HepG2 (cell line): ENCODE results near the gene INAFM2. TPM values are rescaled to one million over a fixed set of nuclear protein-coding genes. Genes with fewer than 3 reads are reported as not detected.

ENCODE experiments used
- ATAC-seq: fragments of 200-7000 bp; cut with Tn5 transposase; 3 replicates; pipeline ENCODE4 v1.9.1; 2020; ENCODE audit warnings: mild to moderate bottlenecking, moderate library complexity
- BruUV-seq: library from RNA; stranded (reverse); fragments of 400-500 nt; replicated peaks from 2 replicates; lab custom pipeline; 2021; lab: Mats Ljungman, UMichigan
- CTCF ChIA-PET: fragments of 300-600 bp; formaldehyde crosslinking; extraction: SDS; loops from one replicate; lab custom pipeline; 2021; ENCODE audit warnings: low total read pairs, inconsistent platforms, low intra/inter-chr PET ratio; lab: Yijun Ruan, JAX
- POLR2A ChIA-PET: fragments of 350-600 bp; sonication (Branson Sonifier 250); formaldehyde crosslinking; loops from one replicate; lab custom pipeline; 2020; ENCODE audit warnings: antibody characterized with exemption, inconsistent platforms; lab: Yijun Ruan, JAX
- DNase-seq: peaks from one replicate; pipeline ENCODE4 v3.0.0-alpha.2; 2015; ENCODE audit warnings: low spot score
- FAIRE-seq: peaks from 3 replicates; lab custom pipeline; 2011; peaks lifted over from hg19 to GRCh38; lab: Jason Lieb, UNC
- H2AFZ ChIP-seq: one replicate; pipeline ENCODE4 v1.6.1; 2011; ENCODE audit warnings: low read length, inconsistent platforms
- H3K27ac ChIP-seq: fragments of 300-600 bp; 3 replicates; pipeline ENCODE4 v1.8.0; 2011; ENCODE audit warnings: mixed run types, mild to moderate bottlenecking, mixed read lengths, low read length, inconsistent platforms; ENCODE audit not compliant: insufficient read depth; ENCODE audit errors: extremely low read length
- H3K27me3 ChIP-seq, 2 experiments: fragments of 200-600 bp in 1 of 2; 2 replicates in 1 of 2; 3 replicates in 1 of 2; pipeline versions ENCODE4 v1.6.0 to v1.8.0; 2011; ENCODE audit warnings: low read length in 2 of 2, mild to moderate bottlenecking in 2 of 2, moderate library complexity in 2 of 2, inconsistent platforms in 1 of 2; ENCODE audit not compliant: insufficient read depth in 2 of 2, control insufficient read depth in 1 of 2
- H3K36me3 ChIP-seq, 2 experiments: fragments of 200-600 bp in 1 of 2; replicated peaks in 1 of 2; 2 replicates in 1 of 2; 3 replicates in 1 of 2; pipeline versions ENCODE4 v1.5.1 to v1.8.0; 2011; ENCODE audit warnings: low read length in 2 of 2, inconsistent platforms in 1 of 2; ENCODE audit not compliant: insufficient read depth in 2 of 2, control insufficient read depth in 1 of 2
- H3K4me1 ChIP-seq: 2 replicates; pipeline ENCODE4 v1.5.1; 2012; ENCODE audit warnings: low read length, inconsistent platforms; ENCODE audit not compliant: insufficient read depth
- H3K4me2 ChIP-seq: 2 replicates; pipeline ENCODE4 v1.6.0; 2011; ENCODE audit warnings: low read depth, low read length, inconsistent platforms
- H3K4me3 ChIP-seq, 3 experiments: fragments of 200-600 bp in 1 of 3; sonication (generic), shearing (Covaris generic) in 1 of 3; replicated peaks in 1 of 3; 2 replicates each; pipeline ENCODE4 v1.5.1; 2011 to 2016; ENCODE audit warnings: low read length in 3 of 3, inconsistent platforms in 2 of 3, low read depth in 2 of 3, mild to moderate bottlenecking in 2 of 3, control low read depth in 1 of 3, mixed read lengths in 1 of 3; ENCODE audit not compliant: insufficient read depth in 1 of 3
- H3K79me2 ChIP-seq: one replicate; pipeline ENCODE4 v1.6.1; 2011; ENCODE audit warnings: low read length, inconsistent platforms; ENCODE audit not compliant: insufficient read depth
- H3K9ac ChIP-seq: 2 replicates; pipeline ENCODE4 v1.6.0; 2011; ENCODE audit warnings: mild to moderate bottlenecking, low read depth, low read length, inconsistent platforms; ENCODE audit not compliant: insufficient read depth
- H3K9me3 ChIP-seq: 2 replicates; pipeline ENCODE4 v1.5.1; 2012; ENCODE audit warnings: mild to moderate bottlenecking, low read length
- H4K20me1 ChIP-seq: 2 replicates; pipeline ENCODE4 v1.6.0; 2011; ENCODE audit warnings: inconsistent platforms, mild to moderate bottlenecking, low read length, moderate library complexity; ENCODE audit not compliant: insufficient read depth
- CBX1 ChIP-seq: IDR thresholded peaks from one replicate; pipeline ENCODE4 v1.6.1; 2016; ENCODE audit warnings: antibody characterized with exemption, low read depth
- CBX2 ChIP-seq, 2 experiments: fragments of 200-600 bp in 1 of 2; sonication (generic); formaldehyde crosslinking in 1 of 2; IDR thresholded peaks; 2 replicates each; pipeline versions ENCODE4 v1.7.0 to v1.8.1; 2018 to 2022; ENCODE audit warnings: low read depth in 2 of 2, low read length in 1 of 2, mild to moderate bottlenecking in 1 of 2, missing genetic modification reagents in 1 of 2
- HINFP ChIP-seq: sonication (generic); formaldehyde crosslinking; IDR thresholded peaks from 2 replicates; pipeline ENCODE4 v1.4.0; 2020; ENCODE audit warnings: low read depth, mild to moderate bottlenecking, missing genetic modification reagents
- HNF4A ChIP-seq: sonication (generic); formaldehyde crosslinking; IDR thresholded peaks from 2 replicates; pipeline ENCODE4 v1.4.0; 2020; ENCODE audit warnings: missing genetic modification reagents
- HNRNPK ChIP-seq: fragments of 200-400 bp; formaldehyde crosslinking; IDR thresholded peaks from 2 replicates; pipeline ENCODE4 v1.6.1; 2018; ENCODE audit warnings: low read length, low read depth, moderate library complexity, mild to moderate bottlenecking; ENCODE audit not compliant: poor library complexity, severe bottlenecking
- KDM2A ChIP-seq: sonication (generic); formaldehyde crosslinking; IDR thresholded peaks from 2 replicates; pipeline ENCODE4 v1.4.0; 2020; ENCODE audit warnings: low read depth, missing genetic modification reagents, borderline replicate concordance
- KLF12 ChIP-seq: sonication (generic); formaldehyde crosslinking; IDR thresholded peaks from 2 replicates; pipeline ENCODE4 v1.4.0; 2020; ENCODE audit warnings: missing genetic modification reagents, borderline replicate concordance
- MATR3 ChIP-seq: sonication (generic); formaldehyde crosslinking; IDR thresholded peaks from 2 replicates; pipeline ENCODE4 v1.4.0; 2020; ENCODE audit warnings: missing genetic modification reagents
- MYNN ChIP-seq: sonication (generic); formaldehyde crosslinking; IDR thresholded peaks from 2 replicates; pipeline ENCODE4 v1.4.0; 2020; ENCODE audit warnings: mild to moderate bottlenecking, low read depth, missing genetic modification reagents
- TEAD2 ChIP-seq: sonication (generic); formaldehyde crosslinking; IDR thresholded peaks from 2 replicates; pipeline ENCODE4 v1.9.0; 2021; ENCODE audit warnings: missing genetic modification reagents
- ZFP37 ChIP-seq: sonication (generic); formaldehyde crosslinking; IDR thresholded peaks from 2 replicates; pipeline ENCODE4 v1.4.0; 2020; ENCODE audit warnings: missing genetic modification reagents, borderline replicate concordance
- ZNF350 ChIP-seq: sonication (generic); formaldehyde crosslinking; IDR thresholded peaks from 2 replicates; pipeline ENCODE4 v1.4.0; 2020; ENCODE audit warnings: mild to moderate bottlenecking, low read depth, missing genetic modification reagents, borderline replicate concordance
- ZNF382 ChIP-seq: sonication (generic); formaldehyde crosslinking; IDR thresholded peaks from 2 replicates; pipeline ENCODE4 v1.5.0; 2020; ENCODE audit warnings: missing genetic modification reagents, mild to moderate bottlenecking, borderline replicate concordance
- ZNF383 ChIP-seq: sonication (generic); formaldehyde crosslinking; IDR thresholded peaks from 2 replicates; pipeline ENCODE4 v1.4.0; 2020; ENCODE audit warnings: missing genetic modification reagents, mild to moderate bottlenecking, borderline replicate concordance
- ZNF570 ChIP-seq: sonication (generic); formaldehyde crosslinking; IDR thresholded peaks from 2 replicates; pipeline ENCODE4 v1.4.0; 2020; ENCODE audit warnings: mild to moderate bottlenecking, missing genetic modification reagents, borderline replicate concordance
- WGBS: methylation state at CpG from one replicate; pipeline ENCODE4 v1.1.6; 2017; ENCODE audit warnings: low lambda C conversion rate; 5-methylcytosine and 5-hydroxymethylcytosine counted together
- in situ Hi-C: cut with HindIII; loops from 2 replicates; pipeline ENCODE4 v1.10.0; 2017; ENCODE audit warnings: low pct_unique_long_range_greater_than_20kb; ENCODE audit not compliant: extremely low pct_ligation_motif_present
- intact Hi-C: fragments of 100-400 bp; cut with micrococcal nuclease; formaldehyde crosslinking; loops from one replicate; pipeline ENCODE4 v1.10.0; 2022; ENCODE audit not compliant: unreplicated experiment
- polyA plus RNA-seq, 8 experiments: library from polyadenylated mRNA; depleted of rRNA in 3 of 8; stranded (reverse) in 7 of 8; unstranded in 1 of 8; fragments of >200 nt; fragmentation: Illumina TruSeq in 4 of 8; extraction: Trizol in 4 of 8; gene quantifications; 2 replicates each; pipeline versions ENCODE4 v1.2.1 to v1.2.3, GENCODE V29; 2011 to 2016; ENCODE audit warnings: low read depth in 4 of 8, missing spikeins in 1 of 8, mixed read lengths in 1 of 8; ENCODE audit not compliant: insufficient read depth in 1 of 8
- total RNA-seq, 5 experiments: library from RNA; depleted of rRNA; stranded (reverse); fragments of >200 nt; fragmentation: Illumina TruSeq; extraction: Trizol; gene quantifications; 2 replicates each; pipeline ENCODE4 v1.2.3, GENCODE V29; 2016; ENCODE audit warnings: low read depth in 1 of 5
- TF ChIP-seq, protein P1 (sequence below): sonication (generic); formaldehyde crosslinking; IDR thresholded peaks from 2 replicates; pipeline ENCODE4 v1.5.0; 2020; ENCODE audit warnings: mild to moderate bottlenecking, missing genetic modification reagents, moderate library complexity
- TF ChIP-seq, protein P2 (sequence below): sonication (generic); formaldehyde crosslinking; IDR thresholded peaks from 2 replicates; pipeline ENCODE4 v1.4.0; 2020; ENCODE audit warnings: missing genetic modification reagents

INAFM2 gene
- total and polyA plus RNA-seq, 2 of the 13 experiments (the other 11 are each of a cell fraction or from before 2014, with no cell fraction given) = 5.5 to 6.5 TPM

- Histone ChIP-seq H3K79me2 (no peaks in the 10 kb centered on the region), H3K27ac (no peak overlapping the region)
- TF ChIP-seq HNRNPK (no peak), CBX1 (no peak), MATR3 (CRISPR knock-in tag) (no peak), ZNF350 (CRISPR knock-in tag) (0 out of 2 replicates have a peak, but pooled peaks have one; percentile 12), KLF12 (no peak), MYNN (CRISPR knock-in tag) (no peak), HINFP (no peak), KDM2A (CRISPR knock-in tag) (0 out of 2 replicates have a peak, but pooled peaks have one; percentile 22), CBX2 (IDR thresholded peaks at IDR 0.05; ENCODE audit: low read depth, low read length) (no peak), CBX2 (CRISPR knock-in tag; IDR thresholded peaks at IDR 0.05; ENCODE audit: low read depth) (no peak), ZNF382 (CRISPR knock-in tag) (no peak), HNF4A (no peak), ZNF383 (CRISPR knock-in tag) (no peak), ZNF570 (CRISPR knock-in tag) (no peak), ZFP37 (CRISPR knock-in tag) (no peak), TEAD2 (CRISPR knock-in tag) (no peak)
- TF ChIP-seq, protein P1, sequence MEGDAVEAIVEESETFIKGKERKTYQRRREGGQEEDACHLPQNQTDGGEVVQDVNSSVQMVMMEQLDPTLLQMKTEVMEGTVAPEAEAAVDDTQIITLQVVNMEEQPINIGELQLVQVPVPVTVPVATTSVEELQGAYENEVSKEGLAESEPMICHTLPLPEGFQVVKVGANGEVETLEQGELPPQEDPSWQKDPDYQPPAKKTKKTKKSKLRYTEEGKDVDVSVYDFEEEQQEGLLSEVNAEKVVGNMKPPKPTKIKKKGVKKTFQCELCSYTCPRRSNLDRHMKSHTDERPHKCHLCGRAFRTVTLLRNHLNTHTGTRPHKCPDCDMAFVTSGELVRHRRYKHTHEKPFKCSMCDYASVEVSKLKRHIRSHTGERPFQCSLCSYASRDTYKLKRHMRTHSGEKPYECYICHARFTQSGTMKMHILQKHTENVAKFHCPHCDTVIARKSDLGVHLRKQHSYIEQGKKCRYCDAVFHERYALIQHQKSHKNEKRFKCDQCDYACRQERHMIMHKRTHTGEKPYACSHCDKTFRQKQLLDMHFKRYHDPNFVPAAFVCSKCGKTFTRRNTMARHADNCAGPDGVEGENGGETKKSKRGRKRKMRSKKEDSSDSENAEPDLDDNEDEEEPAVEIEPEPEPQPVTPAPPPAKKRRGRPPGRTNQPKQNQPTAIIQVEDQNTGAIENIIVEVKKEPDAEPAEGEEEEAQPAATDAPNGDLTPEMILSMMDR (CRISPR knock-in tag) = peak; percentile 91
- TF ChIP-seq, protein P2, sequence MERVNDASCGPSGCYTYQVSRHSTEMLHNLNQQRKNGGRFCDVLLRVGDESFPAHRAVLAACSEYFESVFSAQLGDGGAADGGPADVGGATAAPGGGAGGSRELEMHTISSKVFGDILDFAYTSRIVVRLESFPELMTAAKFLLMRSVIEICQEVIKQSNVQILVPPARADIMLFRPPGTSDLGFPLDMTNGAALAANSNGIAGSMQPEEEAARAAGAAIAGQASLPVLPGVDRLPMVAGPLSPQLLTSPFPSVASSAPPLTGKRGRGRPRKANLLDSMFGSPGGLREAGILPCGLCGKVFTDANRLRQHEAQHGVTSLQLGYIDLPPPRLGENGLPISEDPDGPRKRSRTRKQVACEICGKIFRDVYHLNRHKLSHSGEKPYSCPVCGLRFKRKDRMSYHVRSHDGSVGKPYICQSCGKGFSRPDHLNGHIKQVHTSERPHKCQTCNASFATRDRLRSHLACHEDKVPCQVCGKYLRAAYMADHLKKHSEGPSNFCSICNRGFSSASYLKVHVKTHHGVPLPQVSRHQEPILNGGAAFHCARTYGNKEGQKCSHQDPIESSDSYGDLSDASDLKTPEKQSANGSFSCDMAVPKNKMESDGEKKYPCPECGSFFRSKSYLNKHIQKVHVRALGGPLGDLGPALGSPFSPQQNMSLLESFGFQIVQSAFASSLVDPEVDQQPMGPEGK (CRISPR knock-in tag) = peak; percentile 66
These were observed 14.7 kb downstream of the INAFM2 start for GRCh38 chr15:40338041-40338657.

More at GRCh38 chr15:40338041-40338657, 14.7 kb downstream of the INAFM2 start:
- no peak overlapping the region for H2AFZ ChIP-seq
- peaks cover 46% of the 10 kb centered on the region for H3K4me1 ChIP-seq
- H4K20me1 ChIP-seq = peaks cover 4% of the 10 kb centered on the region; the same call in 1 of the 2 replicates
- no peaks in the 10 kb centered on the region for H3K9me3 ChIP-seq
- intact Hi-C loops = loop anchor here (1.0 kb wide), 1 partner anchor 17 kb away; no protein-coding TSS in a partner anchor
- no TSS peak for BruUV-seq
- 0 out of 2 replicates have a peak overlapping the region, but pooled peaks have one; percentile 26 for H3K9ac ChIP-seq
- in situ Hi-C loops = no loop called here
- 32% methylated on average over 10 of the region's 11 CpGs for WGBS
- H3K4me3 ChIP-seq = no peak overlapping the region
- CTCF ChIA-PET = interaction anchor here (1.8 to 2.3 kb wide), 2 partner anchors 16 to 84 kb away, joined by 6 to 19 read pairs; partner anchors contain the start of gene INAFM2
- POLR2A ChIA-PET = interaction anchor here (0.9 to 4.4 kb wide), 8 partner anchors 9 to 84 kb away, joined by 3 to 24 read pairs (median 4); partner anchors contain the start of genes INAFM2 and IVD
- ATAC-seq (peak; percentile 51), DNase-seq (peak; percentile 58), FAIRE-seq (peak; percentile 48)
- no peaks in the 10 kb centered on the region for H3K27me3 ChIP-seq
- H3K36me3 ChIP-seq = no peaks in the 10 kb centered on the region; a peak in 1 of 5 replicates
- H3K4me2 ChIP-seq = no peak overlapping the region
